Kidney epithelial cell (primary cell): Measurements from ENCODE around the gene HOXB6. TPM values are rescaled to one million over a fixed set of nuclear protein-coding genes. Genes with fewer than 3 reads are reported as not detected.

Source experiments
- DNase-seq: peaks from one replicate; pipeline ENCODE4 v3.0.0-alpha.2; 2010; ENCODE audit warnings: low read depth
- H3K27me3 ChIP-seq: 2 replicates; pipeline ENCODE4 v1.6.0; 2011; ENCODE audit warnings: low read length; ENCODE audit not compliant: control insufficient read depth, insufficient read depth
- H3K36me3 ChIP-seq: 2 replicates; pipeline ENCODE4 v1.5.1; 2011; ENCODE audit warnings: low read length; ENCODE audit not compliant: control insufficient read depth, insufficient read depth
- H3K4me3 ChIP-seq: 2 replicates; pipeline ENCODE4 v1.5.1; 2011; ENCODE audit warnings: low read depth, mild to moderate bottlenecking, control low read depth, low read length
- total RNA-seq: library from RNA; depleted of rRNA; stranded (reverse); fragments of >200 nt; gene quantifications from 2 replicates; pipeline ENCODE4 v1.2.3, GENCODE V29; 2015
- TF ChIP-seq, protein P1 (sequence below): IDR thresholded peaks from 2 replicates; pipeline ENCODE4 v1.5.1; 2011; ENCODE audit warnings: mild to moderate bottlenecking, moderate library complexity, low read length, control low read depth, inconsistent platforms; ENCODE audit not compliant: insufficient read depth, poor library complexity, severe bottlenecking

The HOXB6 gene
- total RNA-seq, 1 donor from 2014 or later = 30.7 TPM

GRCh38 chr17:48615963-48616716 is 11.4 kb upstream of the HOXB6 start:
- peaks cover 1% of the 10 kb centered on the region for H3K36me3 ChIP-seq
- TF ChIP-seq, protein P1, sequence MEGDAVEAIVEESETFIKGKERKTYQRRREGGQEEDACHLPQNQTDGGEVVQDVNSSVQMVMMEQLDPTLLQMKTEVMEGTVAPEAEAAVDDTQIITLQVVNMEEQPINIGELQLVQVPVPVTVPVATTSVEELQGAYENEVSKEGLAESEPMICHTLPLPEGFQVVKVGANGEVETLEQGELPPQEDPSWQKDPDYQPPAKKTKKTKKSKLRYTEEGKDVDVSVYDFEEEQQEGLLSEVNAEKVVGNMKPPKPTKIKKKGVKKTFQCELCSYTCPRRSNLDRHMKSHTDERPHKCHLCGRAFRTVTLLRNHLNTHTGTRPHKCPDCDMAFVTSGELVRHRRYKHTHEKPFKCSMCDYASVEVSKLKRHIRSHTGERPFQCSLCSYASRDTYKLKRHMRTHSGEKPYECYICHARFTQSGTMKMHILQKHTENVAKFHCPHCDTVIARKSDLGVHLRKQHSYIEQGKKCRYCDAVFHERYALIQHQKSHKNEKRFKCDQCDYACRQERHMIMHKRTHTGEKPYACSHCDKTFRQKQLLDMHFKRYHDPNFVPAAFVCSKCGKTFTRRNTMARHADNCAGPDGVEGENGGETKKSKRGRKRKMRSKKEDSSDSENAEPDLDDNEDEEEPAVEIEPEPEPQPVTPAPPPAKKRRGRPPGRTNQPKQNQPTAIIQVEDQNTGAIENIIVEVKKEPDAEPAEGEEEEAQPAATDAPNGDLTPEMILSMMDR = no peak
- DNase-seq = no peak
- H3K27me3 ChIP-seq = peaks cover 6% of the 10 kb centered on the region
- peak overlapping the region; percentile 73 for H3K4me3 ChIP-seq

DNA sequence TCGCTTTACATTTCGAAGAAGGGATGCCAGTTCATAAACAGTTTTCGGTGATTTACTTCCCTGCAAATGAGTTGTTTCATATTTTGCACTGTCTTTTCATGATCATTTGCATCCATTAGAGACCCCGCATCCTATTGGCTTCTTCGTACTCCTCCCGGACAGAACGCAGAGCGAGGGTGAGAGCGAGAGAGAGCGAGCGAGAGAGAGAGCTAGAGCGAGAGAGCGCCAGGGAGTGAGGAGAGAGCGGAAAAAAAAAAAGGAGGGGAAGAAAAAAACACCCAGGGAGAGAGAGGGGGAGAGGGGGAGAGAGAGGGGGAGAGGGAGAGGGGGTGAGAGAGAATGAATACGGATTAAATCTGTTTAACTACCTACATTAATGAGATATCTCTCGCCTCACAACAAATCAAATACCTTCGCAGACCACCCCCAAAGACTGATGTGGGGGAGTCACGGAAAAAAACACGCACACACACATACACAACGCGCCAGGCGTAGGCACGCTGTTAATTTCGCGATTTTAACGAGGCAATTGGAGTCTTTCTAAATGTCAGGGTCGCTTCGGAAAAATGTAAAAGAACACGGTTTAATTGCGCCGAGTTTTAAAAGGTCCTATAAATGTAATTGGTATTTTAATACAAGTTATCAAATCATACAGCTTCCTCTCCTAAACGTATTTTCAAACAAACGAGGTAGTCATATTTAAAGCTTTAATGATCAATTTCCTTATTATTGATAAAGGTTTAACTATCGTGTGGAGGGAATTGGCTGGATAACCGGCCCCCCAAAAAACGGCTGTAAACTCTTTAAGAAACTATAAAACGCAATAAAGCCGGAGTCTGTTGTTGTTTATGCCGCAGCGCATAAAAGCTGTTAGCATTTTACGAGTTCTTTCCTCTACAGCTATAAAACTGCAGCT is 10.5 kb upstream of the HOXB6 start, which contains the start of gene HOXB8:
Gene HOXB8, minus strand, starts transcription at position 246 of the 916 bp plus-strand sequence. CDS start 588 bp downstream, outside the sequence.
- peaks cover 1% of the 10 kb centered on the region for H3K36me3 ChIP-seq
- peaks cover 6% of the 10 kb centered on the region for H3K27me3 ChIP-seq
- DNase-seq = no peak
- TF ChIP-seq, protein P1 = no peak
- H3K4me3 ChIP-seq = peak within 1 kb of the TSS; percentile 73

DNA sequence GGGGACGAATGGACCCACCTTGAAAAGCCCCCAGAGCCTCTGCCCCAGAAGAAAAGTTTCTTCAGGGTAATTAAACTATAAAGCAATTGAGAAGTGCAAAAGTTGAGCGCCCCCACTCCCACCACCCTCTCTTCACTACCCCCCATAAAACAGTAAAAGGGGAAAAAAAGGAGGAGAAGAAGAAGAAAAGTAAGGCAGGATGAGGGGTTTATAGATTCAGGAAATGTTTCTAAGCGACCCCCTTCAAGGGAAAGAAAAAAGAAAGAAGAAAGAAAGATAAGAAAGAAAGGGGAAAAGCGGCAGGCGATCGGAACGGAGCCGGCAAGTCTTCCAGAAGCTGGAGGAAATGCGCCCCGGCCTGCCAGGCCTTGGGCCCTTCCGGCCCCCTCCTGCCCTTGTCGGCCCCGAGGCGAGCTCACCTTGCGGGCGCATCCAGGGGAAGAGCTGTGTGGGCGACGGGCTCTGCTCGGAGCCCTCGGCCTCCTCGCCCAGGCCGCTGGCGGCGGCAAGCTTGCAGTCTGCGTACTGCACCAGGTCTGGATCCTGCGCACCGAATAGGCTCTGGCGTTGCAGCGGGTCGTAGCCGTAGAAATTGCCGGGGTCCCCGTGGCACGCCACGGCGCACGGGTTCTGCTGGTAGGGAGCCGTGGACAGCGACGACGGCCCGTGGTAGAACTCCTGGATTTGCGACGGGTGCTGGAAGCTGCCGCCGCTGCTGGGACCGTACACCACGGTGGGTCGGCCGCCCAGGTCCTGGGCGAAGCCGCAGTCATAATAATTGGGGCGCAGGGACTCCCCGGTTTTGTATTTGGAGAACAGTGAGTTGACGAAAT is 9.3 kb upstream of the HOXB6 start:
- no peak for DNase-seq
- Histone ChIP-seq H3K4me3 (peak overlapping the region; percentile 73), H3K36me3 (peaks cover 1% of the 10 kb centered on the region), H3K27me3 (peaks cover 6% of the 10 kb centered on the region)
- TF ChIP-seq, protein P1 = no peak

DNA sequence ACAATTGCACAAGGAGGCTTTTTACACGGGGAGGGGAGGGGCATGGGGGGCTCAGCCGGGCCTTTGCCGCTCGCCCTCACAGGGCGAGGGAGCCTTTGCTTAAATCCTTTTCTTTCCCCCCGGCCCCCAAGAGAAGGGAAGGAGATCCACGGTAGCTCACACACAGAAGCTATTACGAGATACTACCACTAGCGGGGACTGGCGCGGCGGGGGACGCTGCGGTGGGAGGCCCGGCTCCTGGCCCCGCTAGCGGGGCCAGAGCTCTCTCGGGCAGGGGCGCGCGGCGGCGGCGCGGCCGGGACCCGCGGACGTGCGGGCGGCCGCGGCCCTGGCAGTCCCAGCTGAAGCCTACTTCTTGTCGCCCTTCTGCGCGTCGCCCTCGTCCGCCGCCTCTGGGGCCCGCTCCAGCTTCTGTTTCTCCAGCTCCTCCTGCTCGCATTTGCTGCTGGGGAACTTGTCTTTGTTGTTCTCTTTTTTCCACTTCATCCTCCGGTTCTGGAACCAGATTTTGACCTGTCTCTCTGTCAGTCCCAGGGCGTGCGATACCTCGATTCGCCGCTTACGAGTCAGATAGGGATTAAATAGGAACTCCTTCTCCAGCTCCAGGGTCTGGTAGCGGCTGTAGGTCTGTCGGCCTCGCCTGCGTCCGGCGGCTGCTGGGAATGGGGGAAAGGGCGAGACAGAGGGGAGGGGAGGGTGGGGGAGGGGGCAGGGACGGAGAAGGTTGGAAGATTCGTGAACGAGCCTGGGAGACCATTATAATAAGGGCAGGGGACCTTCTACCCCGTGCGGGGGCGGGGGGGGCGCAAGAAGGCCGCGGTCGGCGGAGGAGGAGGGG is 8.3 kb upstream of the HOXB6 start:
- no peak for DNase-seq
- peaks cover 1% of the 10 kb centered on the region for H3K36me3 ChIP-seq
- peak overlapping the region; percentile 73 for H3K4me3 ChIP-seq
- peaks cover 5% of the 10 kb centered on the region for H3K27me3 ChIP-seq
- TF ChIP-seq, protein P1 = no peak

DNA sequence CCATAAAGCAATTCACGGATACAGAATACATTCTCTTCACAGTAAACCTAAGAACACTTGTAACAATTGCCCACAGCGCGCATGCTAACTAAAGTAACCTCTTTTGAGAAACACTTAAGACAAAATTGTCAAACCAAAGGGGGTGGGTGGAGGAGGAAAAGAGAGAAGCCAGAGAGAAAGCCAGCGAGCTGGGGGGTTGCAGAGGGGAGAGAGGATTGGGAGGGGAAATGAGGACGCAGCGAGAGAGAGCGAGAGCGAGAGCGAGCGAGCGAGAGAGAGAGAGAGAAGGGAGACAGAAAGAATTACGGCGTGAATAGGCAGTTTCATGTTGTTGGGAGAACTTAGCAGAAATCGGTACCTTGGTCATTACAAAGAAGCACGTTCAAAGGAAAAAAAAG is 7.7 kb upstream of the HOXB6 start:
- H3K27me3 ChIP-seq = no peaks in the 10 kb centered on the region
- no peak for DNase-seq
- H3K4me3 ChIP-seq = peak overlapping the region; percentile 73
- H3K36me3 ChIP-seq = peaks cover 1% of the 10 kb centered on the region
- TF ChIP-seq, protein P1 = no peak
